ENCODE measurements around the gene CMTM4.

The CMTM4 gene

GRCh38 chr16:66703406-66704215, 7.1 kb upstream of the CMTM4 start:
- Histone ChIP-seq H3K9me3 (ENCODE audit: insufficient read depth, low read length) (no peaks in the 10 kb centered on the region), H3F3A (ENCODE audit: insufficient read depth) (no peaks in the 10 kb centered on the region), H3K9me2 (replicated peaks; ENCODE audit: insufficient read depth, low read length) (no peaks in the 10 kb centered on the region), H3K27ac (ENCODE audit: low read depth, low read length) (no peak overlapping the region), H3K27me3 (ENCODE audit: low read length) (no peaks in the 10 kb centered on the region), H2AFZ (ENCODE audit: low read depth, low read length, severe bottlenecking) (no peak overlapping the region), H3K9ac (ENCODE audit: low read length) (no peak overlapping the region), H3K36me3 (ENCODE audit: low read length) (no peaks in the 10 kb centered on the region), H4K20me1 (ENCODE audit: low read depth, low read length) (no peaks in the 10 kb centered on the region), H3K4me2 (ENCODE audit: low read depth, low read length, poor library complexity, severe bottlenecking) (no peak overlapping the region), H3K4me3 (ENCODE audit: insufficient read depth, low read length, poor library complexity, severe bottlenecking) (no peak overlapping the region), H3K79me2 (ENCODE audit: insufficient read depth, low read length) (no peaks in the 10 kb centered on the region)
- no peak for TF ChIP-seq CTCF (IDR thresholded peaks at IDR 0.05; ENCODE audit: insufficient read depth, low read length, poor library complexity, severe bottlenecking)
- no peak for TF ChIP-seq EZH2phosphoT487 (conservative IDR thresholded peaks at IDR 0.05; ENCODE audit: low read length)

- no peaks in the 10 kb centered on the region for H3K36me3 ChIP-seq (ENCODE audit: low read length)
- H3K9me3 ChIP-seq (ENCODE audit: insufficient read depth, low read length) = no peaks in the 10 kb centered on the region
- 0 out of 2 replicates have a peak, but pooled peaks cover 5% of the 10 kb centered on the region for H3F3A ChIP-seq (ENCODE audit: insufficient read depth)
- H3K9ac ChIP-seq (ENCODE audit: low read length) = no peak overlapping the region
- no peaks in the 10 kb centered on the region for H4K20me1 ChIP-seq (ENCODE audit: low read depth, low read length)
- no peaks in the 10 kb centered on the region for H3K27me3 ChIP-seq (ENCODE audit: low read length)
- no peaks in the 10 kb centered on the region for H3K79me2 ChIP-seq (ENCODE audit: insufficient read depth, low read length)
- no peak overlapping the region for H2AFZ ChIP-seq (ENCODE audit: low read depth, low read length, severe bottlenecking)
- no peak overlapping the region for H3K4me2 ChIP-seq (ENCODE audit: low read depth, low read length, poor library complexity, severe bottlenecking)
- TF ChIP-seq CTCF (IDR thresholded peaks at IDR 0.05; ENCODE audit: insufficient read depth, low read length, poor library complexity, severe bottlenecking) (no peak), EZH2phosphoT487 (conservative IDR thresholded peaks at IDR 0.05; ENCODE audit: low read length) (no peak)
- H3K27ac ChIP-seq (ENCODE audit: low read depth, low read length) = no peak overlapping the region
- no peak overlapping the region for H3K4me3 ChIP-seq (ENCODE audit: insufficient read depth, low read length, poor library complexity, severe bottlenecking)
- no peaks in the 10 kb centered on the region for H3K9me2 ChIP-seq (replicated peaks; ENCODE audit: insufficient read depth, low read length)
These were observed 5.0 kb upstream of the CMTM4 start for GRCh38 chr16:66701516-66701915.

GRCh38 chr16:66701026-66701425, 4.5 kb upstream of the CMTM4 start:
- no peaks in the 10 kb centered on the region for H3K79me2 ChIP-seq (ENCODE audit: insufficient read depth, low read length)
- no peaks in the 10 kb centered on the region for H3K36me3 ChIP-seq (ENCODE audit: low read length)
- no peak overlapping the region for H3K27ac ChIP-seq (ENCODE audit: low read depth, low read length)
- 0 out of 2 replicates have a peak, but pooled peaks cover 5% of the 10 kb centered on the region for H3F3A ChIP-seq (ENCODE audit: insufficient read depth)
- TF ChIP-seq CTCF (IDR thresholded peaks at IDR 0.05; ENCODE audit: insufficient read depth, low read length, poor library complexity, severe bottlenecking) (no peak), EZH2phosphoT487 (conservative IDR thresholded peaks at IDR 0.05; ENCODE audit: low read length) (no peak)
- no peak overlapping the region for H3K4me3 ChIP-seq (ENCODE audit: insufficient read depth, low read length, poor library complexity, severe bottlenecking)
- H3K9me3 ChIP-seq (ENCODE audit: insufficient read depth, low read length) = no peaks in the 10 kb centered on the region
- H3K27me3 ChIP-seq (ENCODE audit: low read length) = no peaks in the 10 kb centered on the region
- no peak overlapping the region for H3K9ac ChIP-seq (ENCODE audit: low read length)
- no peak overlapping the region for H2AFZ ChIP-seq (ENCODE audit: low read depth, low read length, severe bottlenecking)
- H4K20me1 ChIP-seq (ENCODE audit: low read depth, low read length) = no peaks in the 10 kb centered on the region
- no peaks in the 10 kb centered on the region for H3K9me2 ChIP-seq (replicated peaks; ENCODE audit: insufficient read depth, low read length)
- H3K4me2 ChIP-seq (ENCODE audit: low read depth, low read length, poor library complexity, severe bottlenecking) = no peak overlapping the region

All from SU-DHL-6 (cell line).